PC-9 (cell line): Measurements from ENCODE around the gene MYO18A.

ENCODE experiments used
- EZH2 ChIP-seq: fragments of 200-600 bp; sonication (generic); IDR thresholded peaks from 2 replicates; pipeline ENCODE4 v1.8.0; 2017; ENCODE audit warnings: antibody characterized with exemption, low read depth
- TF ChIP-seq, protein P1 (sequence below): fragments of 200-600 bp; sonication (generic); conservative IDR thresholded peaks from 2 replicates; pipeline ENCODE4 v1.6.1; 2017; ENCODE audit warnings: mixed run types, antibody characterized with exemption, mild to moderate bottlenecking, moderate library complexity

DNA sequence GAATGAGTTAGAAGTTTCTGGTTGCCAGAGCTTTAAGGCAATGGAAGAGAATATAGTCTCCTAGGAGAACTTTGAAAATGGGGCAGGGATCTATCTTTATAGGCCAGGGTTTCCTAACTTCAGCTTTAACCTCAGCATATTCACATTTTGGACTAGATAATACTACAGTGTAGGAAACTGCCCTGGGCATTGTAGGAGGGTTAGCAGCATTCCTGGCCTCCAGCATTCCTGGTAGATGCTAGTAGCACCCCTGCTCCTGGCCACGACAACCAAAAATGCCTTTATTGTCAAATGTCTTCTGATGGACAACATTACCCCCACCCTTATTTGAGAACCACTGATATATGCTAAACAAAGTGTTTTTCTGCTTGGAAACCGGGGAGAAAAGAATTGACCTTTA, 27.8 kb upstream of the MYO18A start:
- TF ChIP-seq, protein P1, sequence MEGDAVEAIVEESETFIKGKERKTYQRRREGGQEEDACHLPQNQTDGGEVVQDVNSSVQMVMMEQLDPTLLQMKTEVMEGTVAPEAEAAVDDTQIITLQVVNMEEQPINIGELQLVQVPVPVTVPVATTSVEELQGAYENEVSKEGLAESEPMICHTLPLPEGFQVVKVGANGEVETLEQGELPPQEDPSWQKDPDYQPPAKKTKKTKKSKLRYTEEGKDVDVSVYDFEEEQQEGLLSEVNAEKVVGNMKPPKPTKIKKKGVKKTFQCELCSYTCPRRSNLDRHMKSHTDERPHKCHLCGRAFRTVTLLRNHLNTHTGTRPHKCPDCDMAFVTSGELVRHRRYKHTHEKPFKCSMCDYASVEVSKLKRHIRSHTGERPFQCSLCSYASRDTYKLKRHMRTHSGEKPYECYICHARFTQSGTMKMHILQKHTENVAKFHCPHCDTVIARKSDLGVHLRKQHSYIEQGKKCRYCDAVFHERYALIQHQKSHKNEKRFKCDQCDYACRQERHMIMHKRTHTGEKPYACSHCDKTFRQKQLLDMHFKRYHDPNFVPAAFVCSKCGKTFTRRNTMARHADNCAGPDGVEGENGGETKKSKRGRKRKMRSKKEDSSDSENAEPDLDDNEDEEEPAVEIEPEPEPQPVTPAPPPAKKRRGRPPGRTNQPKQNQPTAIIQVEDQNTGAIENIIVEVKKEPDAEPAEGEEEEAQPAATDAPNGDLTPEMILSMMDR: no peak
- no peak for TF ChIP-seq EZH2
